Measurements from ENCODE around the gene SSH3.

DNA sequence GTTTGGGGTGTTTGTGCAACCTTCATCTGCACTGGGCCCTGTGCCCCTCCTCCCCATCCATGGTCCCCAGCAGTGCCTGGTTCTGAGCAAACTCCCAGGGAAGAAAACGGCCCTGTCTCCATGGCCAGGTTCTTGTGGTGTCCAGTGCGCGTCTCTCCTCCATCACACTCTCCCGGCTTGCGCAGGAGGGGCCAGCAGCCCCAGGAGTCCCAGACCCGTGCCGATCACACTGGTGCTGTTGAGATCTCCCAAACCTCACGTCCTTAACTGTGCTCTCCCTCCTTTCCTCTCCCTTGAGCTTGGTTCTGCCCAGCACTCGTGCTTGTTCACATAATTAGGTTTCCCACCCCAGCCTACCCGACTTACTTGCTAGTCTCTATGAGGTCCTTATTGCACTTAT, 48.0 kb upstream of the SSH3 start:
- TF ChIP-seq, protein P1, sequence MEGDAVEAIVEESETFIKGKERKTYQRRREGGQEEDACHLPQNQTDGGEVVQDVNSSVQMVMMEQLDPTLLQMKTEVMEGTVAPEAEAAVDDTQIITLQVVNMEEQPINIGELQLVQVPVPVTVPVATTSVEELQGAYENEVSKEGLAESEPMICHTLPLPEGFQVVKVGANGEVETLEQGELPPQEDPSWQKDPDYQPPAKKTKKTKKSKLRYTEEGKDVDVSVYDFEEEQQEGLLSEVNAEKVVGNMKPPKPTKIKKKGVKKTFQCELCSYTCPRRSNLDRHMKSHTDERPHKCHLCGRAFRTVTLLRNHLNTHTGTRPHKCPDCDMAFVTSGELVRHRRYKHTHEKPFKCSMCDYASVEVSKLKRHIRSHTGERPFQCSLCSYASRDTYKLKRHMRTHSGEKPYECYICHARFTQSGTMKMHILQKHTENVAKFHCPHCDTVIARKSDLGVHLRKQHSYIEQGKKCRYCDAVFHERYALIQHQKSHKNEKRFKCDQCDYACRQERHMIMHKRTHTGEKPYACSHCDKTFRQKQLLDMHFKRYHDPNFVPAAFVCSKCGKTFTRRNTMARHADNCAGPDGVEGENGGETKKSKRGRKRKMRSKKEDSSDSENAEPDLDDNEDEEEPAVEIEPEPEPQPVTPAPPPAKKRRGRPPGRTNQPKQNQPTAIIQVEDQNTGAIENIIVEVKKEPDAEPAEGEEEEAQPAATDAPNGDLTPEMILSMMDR (IDR thresholded peaks at IDR 0.05; ENCODE audit: low read depth, low read length, missing input control): no peak
- TF ChIP-seq YY1 (IDR thresholded peaks at IDR 0.05) (no peak), RAD21 (IDR thresholded peaks at IDR 0.05) (no peak)
- TF ChIP-seq, protein P2, sequence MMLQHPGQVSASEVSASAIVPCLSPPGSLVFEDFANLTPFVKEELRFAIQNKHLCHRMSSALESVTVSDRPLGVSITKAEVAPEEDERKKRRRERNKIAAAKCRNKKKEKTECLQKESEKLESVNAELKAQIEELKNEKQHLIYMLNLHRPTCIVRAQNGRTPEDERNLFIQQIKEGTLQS (IDR thresholded peaks at IDR 0.05): no peak

All from liver (tissue), 3 donors.